ENCODE measurements around the gene FAM161A.
"Not testable (repeated sequence)": the region's sequence is repeated elsewhere in the genome, so short reads cannot be mapped to it uniquely, and the experiment has no call there.

Gene FAM161A

GRCh38 chr2:61841286-61841685 lies 12.6 kb downstream of the FAM161A start:
- DNase-seq: no peak

GRCh38 chr2:61834893-61835292 lies 19.0 kb downstream of the FAM161A start:
- DNase-seq: no peak

- DNase-seq: no peak
These were observed 19.9 kb downstream of the FAM161A start for GRCh38 chr2:61833971-61834370.

GRCh38 chr2:61832183-61832841 lies 21.5 kb downstream of the FAM161A start:
- DNase-seq: no peak

- DNase-seq: no peak
These were observed 31.6 kb downstream of the FAM161A start for GRCh38 chr2:61822255-61822654.

- no peak for DNase-seq
These were observed 37.1 kb downstream of the FAM161A start for GRCh38 chr2:61816480-61817355.

- no peak for DNase-seq
These were observed 39.2 kb downstream of the FAM161A start for GRCh38 chr2:61814539-61815160.

GRCh38 chr2:61813314-61813713 lies 40.5 kb downstream of the FAM161A start:
- not testable (repeated sequence) for DNase-seq

- DNase-seq: no peak
These were observed 42.0 kb downstream of the FAM161A start for GRCh38 chr2:61811821-61812220.

- DNase-seq: not testable (repeated sequence)
These were observed 43.7 kb downstream of the FAM161A start for GRCh38 chr2:61810203-61810602.

GRCh38 chr2:61808693-61809092 lies 45.2 kb downstream of the FAM161A start:
- DNase-seq: not testable (repeated sequence)

GRCh38 chr2:61807036-61807757 lies 46.7 kb downstream of the FAM161A start:
- DNase-seq: no peak

- DNase-seq: no peak
These were observed 51.3 kb downstream of the FAM161A start for GRCh38 chr2:61802548-61802947.

- no peak for DNase-seq
These were observed 54.8 kb downstream of the FAM161A start for GRCh38 chr2:61799099-61799498.

- DNase-seq: not testable (repeated sequence)
These were observed 56.4 kb downstream of the FAM161A start for GRCh38 chr2:61797446-61797845.

- DNase-seq: no peak
These were observed 58.5 kb downstream of the FAM161A start for GRCh38 chr2:61795408-61795807.

GRCh38 chr2:61793389-61793836 lies 60.4 kb downstream of the FAM161A start:
- no peak for DNase-seq

GRCh38 chr2:61792355-61792890 lies 61.4 kb downstream of the FAM161A start:
- no peak for DNase-seq

- no peak for DNase-seq
These were observed 63.9 kb downstream of the FAM161A start for GRCh38 chr2:61789807-61790602.

GRCh38 chr2:61787941-61788563 lies 65.8 kb downstream of the FAM161A start:
- no peak for DNase-seq

- DNase-seq: no peak
These were observed 67.0 kb downstream of the FAM161A start for GRCh38 chr2:61786876-61787275.
